Aorta (tissue), 5 donors: ENCODE data around the gene AGAP1. TPM values are rescaled to one million over a fixed set of nuclear protein-coding genes. Genes with fewer than 3 reads are reported as not detected.
A peak's percentile ranks its signal among the peaks of the same experiment; 100 is the strongest.

ENCODE experiments used
- ATAC-seq: fragments of 200-7000 bp; cut with Tn5 transposase; one replicate; pipeline ENCODE4 v1.9.1; 2022; ENCODE audit warnings: moderate library complexity; ENCODE audit not compliant: low FRiP score
- DNase-seq, 2 donors: peaks; one replicate each; pipeline ENCODE4 v3.0.0-alpha.2; 2020
- H3K27ac ChIP-seq, 2 donors: one replicate each; pipeline ENCODE4 v1.5.1; 2013; ENCODE audit warnings: low read length in 2 of 2, mild to moderate bottlenecking in 2 of 2, moderate library complexity in 2 of 2, control low read depth in 1 of 2, inconsistent platforms in 1 of 2, low read depth in 1 of 2
- H3K27me3 ChIP-seq, 2 donors: one replicate each; pipeline ENCODE4 v1.6.1; 2013; ENCODE audit warnings: control low read depth in 1 of 2, low read length in 1 of 2, mild to moderate bottlenecking in 1 of 2, moderate library complexity in 1 of 2; ENCODE audit not compliant: insufficient read depth in 2 of 2, control insufficient read depth in 1 of 2
- H3K36me3 ChIP-seq, 2 donors: one replicate each; pipeline ENCODE4 v1.6.1; 2013; ENCODE audit warnings: control low read depth in 1 of 2, low read length in 1 of 2, mild to moderate bottlenecking in 1 of 2; ENCODE audit not compliant: insufficient read depth in 2 of 2, control insufficient read depth in 1 of 2
- H3K4me1 ChIP-seq, 2 donors: one replicate each; pipeline ENCODE4 v1.6.1; 2013; ENCODE audit warnings: low read length in 2 of 2, control low read depth in 1 of 2, mild to moderate bottlenecking in 1 of 2, moderate library complexity in 1 of 2; ENCODE audit not compliant: insufficient read depth in 2 of 2, control insufficient read depth in 1 of 2
- H3K4me3 ChIP-seq, 2 donors: one replicate each; pipeline ENCODE4 v1.5.1; 2013; ENCODE audit warnings: low read length in 2 of 2, control low read depth in 1 of 2, mild to moderate bottlenecking in 1 of 2
- H3K9me3 ChIP-seq: one replicate; pipeline ENCODE4 v1.6.1; 2013; ENCODE audit warnings: mild to moderate bottlenecking, low read length; ENCODE audit not compliant: control insufficient read depth
- WGBS, 2 donors: extraction: QIAGEN DNeasy Blood & Tissue Kit; methylation state at CpG; one replicate each; pipeline ENCODE4 v1.1.7; 2013; 5-methylcytosine and 5-hydroxymethylcytosine counted together
- intact Hi-C, 2 donors: fragments of 100-400 bp; cut with DNase I; formaldehyde crosslinking; loops; one replicate each; pipeline versions ENCODE4 v1.14.2 to v1.15.0; 2022
- polyA plus RNA-seq, 2 donors: library from polyadenylated mRNA; stranded (reverse); fragments of 200-250 nt; gene quantifications; one replicate each; pipeline ENCODE4 v1.2.3, GENCODE V29; 2013
- total RNA-seq, 2 donors: library from RNA; stranded (reverse); fragmentation: NEBNext Ultra II Directional; extraction: Animal tissue kit (Norgen Biotek cat#: 25700); gene quantifications; one replicate each; pipeline ENCODE4 v1.2.1, GENCODE V29; 2021
- donor health status: healthy with polysubstance abuse.
- donor health status: Bipolar disorder and iron deficiency.
- donor health status: DM: no; HTN: no; CAD: no.
- donor health status: DM: no; HTN: no; CAD: no.
- donor health status: DM: yes; HTN: yes; CAD: no.

AGAP1 gene
- total and polyA plus RNA-seq, 4 donors = 3.0 to 32.7 (median 12.7) TPM

- H3K36me3 ChIP-seq = no peaks in the 10 kb centered on the region
- no peaks in the 10 kb centered on the region for H3K4me1 ChIP-seq
- WGBS, 2 donors = 92 to 93% methylated on average over 21 of the region's 21 CpGs
- H3K9me3 ChIP-seq = no peaks in the 10 kb centered on the region
- no peaks in the 10 kb centered on the region for H3K27me3 ChIP-seq
- H3K27ac ChIP-seq = no peak overlapping the region
- DNase-seq (no peak), ATAC-seq (no peak)
- H3K4me3 ChIP-seq = no peak overlapping the region
- intact Hi-C loops = no loop called here
Observed at GRCh38 chr2:235734688-235735231, 240.9 kb downstream of the AGAP1 start.

- H3K27me3 ChIP-seq = no peaks in the 10 kb centered on the region
- H3K9me3 ChIP-seq = no peaks in the 10 kb centered on the region
- intact Hi-C loops = no loop called here
- no peaks in the 10 kb centered on the region for H3K4me1 ChIP-seq
- 94 to 97% methylated on average over 10 of the region's 10 CpGs for WGBS, 2 donors
- no peak overlapping the region for H3K4me3 ChIP-seq
- H3K36me3 ChIP-seq = no peaks in the 10 kb centered on the region
- DNase-seq = no peak
- no peak overlapping the region for H3K27ac ChIP-seq
- no peak for ATAC-seq
Observed at GRCh38 chr2:235737396-235737795, 243.6 kb downstream of the AGAP1 start.

GRCh38 chr2:235737840-235738239 lies 244.0 kb downstream of the AGAP1 start:
- Histone ChIP-seq H3K27me3 (no peaks in the 10 kb centered on the region), H3K27ac (no peak overlapping the region), H3K4me1 (no peaks in the 10 kb centered on the region), H3K9me3 (no peaks in the 10 kb centered on the region), H3K4me3 (no peak overlapping the region), H3K36me3 (no peaks in the 10 kb centered on the region)
- DNase-seq = no peak
- no peak for ATAC-seq
- 95 to 96% methylated on average over 10 of the region's 10 CpGs for WGBS, 2 donors
- intact Hi-C loops = no loop called here

GRCh38 chr2:235739704-235740415 lies 246.0 kb downstream of the AGAP1 start:
- no peaks in the 10 kb centered on the region for H3K9me3 ChIP-seq
- no peaks in the 10 kb centered on the region for H3K27me3 ChIP-seq
- no peaks in the 10 kb centered on the region for H3K36me3 ChIP-seq
- ATAC-seq (no peak), DNase-seq (peak in 1 of 2 donors; percentile 33)
- WGBS, 2 donors = 95% methylated on average over 29 of the region's 29 CpGs
- H3K27ac ChIP-seq = no peak overlapping the region
- no peaks in the 10 kb centered on the region for H3K4me1 ChIP-seq
- intact Hi-C loops = no loop called here
- H3K4me3 ChIP-seq = no peak overlapping the region

- no peaks in the 10 kb centered on the region for H3K4me1 ChIP-seq
- 77 to 83% methylated on average over 9 of the region's 9 CpGs for WGBS, 2 donors
- ATAC-seq = no peak
Observed at GRCh38 chr2:235740821-235741220, 247.0 kb downstream of the AGAP1 start.

GRCh38 chr2:235744161-235744560 lies 250.3 kb downstream of the AGAP1 start:
- H3K4me3 ChIP-seq = no peak overlapping the region
- H3K9me3 ChIP-seq = no peaks in the 10 kb centered on the region
- no peak overlapping the region for H3K27ac ChIP-seq
- H3K27me3 ChIP-seq = no peaks in the 10 kb centered on the region
- intact Hi-C loops = no loop called here
- no peaks in the 10 kb centered on the region for H3K4me1 ChIP-seq
- ATAC-seq (no peak), DNase-seq (peak in 1 of 2 donors; percentile 41)
- H3K36me3 ChIP-seq = no peaks in the 10 kb centered on the region
- 94 to 96% methylated on average over 12 of the region's 12 CpGs for WGBS, 2 donors

More at GRCh38 chr2:235740821-235741220, 247.0 kb downstream of the AGAP1 start:
- H3K36me3 ChIP-seq = no peaks in the 10 kb centered on the region
- intact Hi-C loops = no loop called here
- no peaks in the 10 kb centered on the region for H3K27me3 ChIP-seq
- DNase-seq = no peak
- H3K4me3 ChIP-seq = no peak overlapping the region
- H3K9me3 ChIP-seq = no peaks in the 10 kb centered on the region
- H3K27ac ChIP-seq = no peak overlapping the region

GRCh38 chr2:235745597-235745996 lies 251.8 kb downstream of the AGAP1 start:
- WGBS, 2 donors = 92% methylated on average over 6 of the region's 6 CpGs
- H3K27ac ChIP-seq = no peak overlapping the region
- H3K9me3 ChIP-seq = no peaks in the 10 kb centered on the region
- H3K27me3 ChIP-seq = no peaks in the 10 kb centered on the region
- intact Hi-C loops = loop anchor here (5.0 kb wide), 2 partner anchors 148 to 608 kb away; no protein-coding TSS in a partner anchor
- peaks cover 0 to 2% of the 10 kb centered on the region in 2 donors for H3K36me3 ChIP-seq
- no peak overlapping the region for H3K4me3 ChIP-seq
- no peak for ATAC-seq
- no peak for DNase-seq
- H3K4me1 ChIP-seq = no peaks in the 10 kb centered on the region

- Histone ChIP-seq H3K36me3 (peaks cover 0 to 2% of the 10 kb centered on the region in 2 donors), H3K27me3 (no peaks in the 10 kb centered on the region), H3K4me3 (no peak overlapping the region), H3K9me3 (no peaks in the 10 kb centered on the region), H3K4me1 (no peaks in the 10 kb centered on the region), H3K27ac (no peak overlapping the region)
- ATAC-seq (peak; percentile 87), DNase-seq (no peak)
- WGBS, 2 donors = 37 to 39% methylated on average over 12 of the region's 12 CpGs
- intact Hi-C loops = loop anchor here (2.0 to 5.0 kb wide), 3 partner anchors 149 to 609 kb away; no protein-coding TSS in a partner anchor
Observed at GRCh38 chr2:235746257-235746934, 252.6 kb downstream of the AGAP1 start.
